Measurements from ENCODE around the gene LZTR1.

Gene LZTR1

GRCh38 chr22:20963201-20964052, 18.7 kb upstream of the LZTR1 start:
- DNase-seq (ENCODE audit: low spot score), result no peak
- in situ Hi-C loops (cut with MboI; ENCODE audit: low sequenced_read_pairs, unreplicated experiment), result no loop called here
- TF ChIP-seq, protein P1, sequence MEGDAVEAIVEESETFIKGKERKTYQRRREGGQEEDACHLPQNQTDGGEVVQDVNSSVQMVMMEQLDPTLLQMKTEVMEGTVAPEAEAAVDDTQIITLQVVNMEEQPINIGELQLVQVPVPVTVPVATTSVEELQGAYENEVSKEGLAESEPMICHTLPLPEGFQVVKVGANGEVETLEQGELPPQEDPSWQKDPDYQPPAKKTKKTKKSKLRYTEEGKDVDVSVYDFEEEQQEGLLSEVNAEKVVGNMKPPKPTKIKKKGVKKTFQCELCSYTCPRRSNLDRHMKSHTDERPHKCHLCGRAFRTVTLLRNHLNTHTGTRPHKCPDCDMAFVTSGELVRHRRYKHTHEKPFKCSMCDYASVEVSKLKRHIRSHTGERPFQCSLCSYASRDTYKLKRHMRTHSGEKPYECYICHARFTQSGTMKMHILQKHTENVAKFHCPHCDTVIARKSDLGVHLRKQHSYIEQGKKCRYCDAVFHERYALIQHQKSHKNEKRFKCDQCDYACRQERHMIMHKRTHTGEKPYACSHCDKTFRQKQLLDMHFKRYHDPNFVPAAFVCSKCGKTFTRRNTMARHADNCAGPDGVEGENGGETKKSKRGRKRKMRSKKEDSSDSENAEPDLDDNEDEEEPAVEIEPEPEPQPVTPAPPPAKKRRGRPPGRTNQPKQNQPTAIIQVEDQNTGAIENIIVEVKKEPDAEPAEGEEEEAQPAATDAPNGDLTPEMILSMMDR (IDR thresholded peaks at IDR 0.05; ENCODE audit: borderline replicate concordance, control extremely low read depth, extremely low read depth, insufficient read depth, missing control alignments), result no peak

GRCh38 chr22:20964090-20964798, 17.9 kb upstream of the LZTR1 start:
- in situ Hi-C loops (cut with MboI; ENCODE audit: low sequenced_read_pairs, unreplicated experiment), result no loop called here
- DNase-seq (ENCODE audit: low spot score), result no peak
- TF ChIP-seq, protein P1 (IDR thresholded peaks at IDR 0.05; ENCODE audit: borderline replicate concordance, control extremely low read depth, extremely low read depth, insufficient read depth, missing control alignments), result no peak

DNA sequence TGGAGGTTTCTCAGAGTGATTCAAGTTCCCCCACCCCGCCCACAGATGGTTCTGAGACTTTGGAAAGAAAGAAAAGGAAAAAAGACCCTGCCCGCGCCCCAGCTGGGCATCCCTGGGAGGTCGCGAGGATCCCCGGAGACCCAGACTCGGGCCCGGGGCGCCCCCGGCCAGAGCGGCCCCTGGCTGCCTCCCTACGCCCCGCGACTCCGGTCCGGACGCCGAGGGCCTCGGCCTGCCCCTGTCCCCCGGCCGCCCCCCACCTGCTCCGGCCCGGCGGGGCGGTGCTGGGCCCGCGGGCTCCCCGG, 17.3 kb upstream of the LZTR1 start:
- in situ Hi-C loops (cut with MboI; ENCODE audit: low sequenced_read_pairs, unreplicated experiment), result no loop called here
- DNase-seq (ENCODE audit: low spot score), result no peak
- TF ChIP-seq, protein P1 (IDR thresholded peaks at IDR 0.05; ENCODE audit: borderline replicate concordance, control extremely low read depth, extremely low read depth, insufficient read depth, missing control alignments), result no peak

DNA sequence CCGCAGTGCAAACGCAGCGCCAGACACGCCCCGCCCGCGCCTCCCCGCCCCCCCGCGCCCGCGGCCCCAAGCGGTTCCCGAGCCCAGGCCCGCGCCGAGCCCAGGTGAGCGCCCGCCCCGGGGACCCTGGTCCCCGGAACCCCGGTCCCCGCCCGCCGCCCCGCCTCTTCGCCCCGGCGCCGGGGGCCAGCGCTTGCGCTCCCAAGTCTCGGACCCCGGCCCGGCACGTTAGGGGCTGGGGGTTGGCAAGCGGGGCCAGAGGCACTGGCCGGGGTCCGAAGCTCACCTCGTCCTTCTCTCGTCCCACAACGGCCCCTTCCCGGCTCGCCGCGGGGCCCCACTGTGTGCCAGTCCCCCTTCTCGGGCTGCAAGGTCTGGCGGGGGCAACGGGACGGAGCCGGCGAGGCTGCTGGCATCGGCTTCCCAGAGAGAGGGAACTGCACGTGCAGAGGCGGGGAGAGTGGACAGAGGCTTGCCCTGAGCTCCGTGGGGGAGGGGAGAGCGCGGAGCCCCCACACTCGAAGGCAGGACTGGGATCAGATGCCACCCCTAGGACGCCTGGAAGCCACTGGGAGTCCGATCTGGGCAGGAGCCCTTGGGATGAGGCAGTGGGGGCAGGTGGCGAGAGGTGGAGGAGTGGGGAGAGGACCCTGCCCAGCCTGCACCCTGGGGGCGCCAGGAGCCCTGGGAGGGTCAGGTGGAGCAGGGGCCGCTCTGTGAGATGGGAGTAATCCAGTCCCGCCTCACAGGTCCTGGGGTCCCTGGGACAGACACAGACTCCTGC, 16.8 kb upstream of the LZTR1 start:
- DNase-seq (ENCODE audit: low spot score), result no peak
- in situ Hi-C loops (cut with MboI; ENCODE audit: low sequenced_read_pairs, unreplicated experiment), result no loop called here
- TF ChIP-seq, protein P1 (IDR thresholded peaks at IDR 0.05; ENCODE audit: borderline replicate concordance, control extremely low read depth, extremely low read depth, insufficient read depth, missing control alignments), result no peak

GRCh38 chr22:20965888-20966855, 15.9 kb upstream of the LZTR1 start:
- in situ Hi-C loops (cut with MboI; ENCODE audit: low sequenced_read_pairs, unreplicated experiment), result no loop called here
- DNase-seq (ENCODE audit: low spot score), result no peak
- TF ChIP-seq, protein P1 (IDR thresholded peaks at IDR 0.05; ENCODE audit: borderline replicate concordance, control extremely low read depth, extremely low read depth, insufficient read depth, missing control alignments), result no peak
